22Rv1 (cell line): ENCODE results near the gene GNB5.
A peak's percentile ranks its signal among the peaks of the same experiment; 100 is the strongest.

Experiments
- CTCF ChIP-seq: fragments of 450-650 bp; IDR thresholded peaks from 2 replicates; pipeline ENCODE4 v1.5.1; 2017; ENCODE audit warnings: mild to moderate bottlenecking
- ZFX ChIP-seq: fragments of 450-650 bp; IDR thresholded peaks from 2 replicates; pipeline ENCODE4 v1.6.1; 2017; ENCODE audit warnings: antibody characterized with exemption, borderline replicate concordance

GRCh38 chr15:52139599-52140462, 51.4 kb downstream of the GNB5 start:
- TF ChIP-seq CTCF (peak; percentile 95), ZFX (no peak)
